Stimulated activated CD8-positive, alpha-beta memory T cell treated with anti-CD3 and anti-CD28 coated beads, Interleukin-7, amount 100 ng/mL, for 48 hours (primary cell): ENCODE results near the gene RUNX3.

Experiments
- DNase-seq, 2 donors: peaks; one replicate each; pipeline ENCODE4 v3.0.0-alpha.2; 2020; ENCODE audit warnings: low read depth in 1 of 2; ENCODE audit errors: extremely low read depth in 1 of 2

The RUNX3 gene

GRCh38 chr1:24963943-24964693 lies 34.0 kb upstream of the RUNX3 start:
- no peak for DNase-seq

GRCh38 chr1:24963099-24963872 lies 33.2 kb upstream of the RUNX3 start:
- DNase-seq, result no peak

DNA sequence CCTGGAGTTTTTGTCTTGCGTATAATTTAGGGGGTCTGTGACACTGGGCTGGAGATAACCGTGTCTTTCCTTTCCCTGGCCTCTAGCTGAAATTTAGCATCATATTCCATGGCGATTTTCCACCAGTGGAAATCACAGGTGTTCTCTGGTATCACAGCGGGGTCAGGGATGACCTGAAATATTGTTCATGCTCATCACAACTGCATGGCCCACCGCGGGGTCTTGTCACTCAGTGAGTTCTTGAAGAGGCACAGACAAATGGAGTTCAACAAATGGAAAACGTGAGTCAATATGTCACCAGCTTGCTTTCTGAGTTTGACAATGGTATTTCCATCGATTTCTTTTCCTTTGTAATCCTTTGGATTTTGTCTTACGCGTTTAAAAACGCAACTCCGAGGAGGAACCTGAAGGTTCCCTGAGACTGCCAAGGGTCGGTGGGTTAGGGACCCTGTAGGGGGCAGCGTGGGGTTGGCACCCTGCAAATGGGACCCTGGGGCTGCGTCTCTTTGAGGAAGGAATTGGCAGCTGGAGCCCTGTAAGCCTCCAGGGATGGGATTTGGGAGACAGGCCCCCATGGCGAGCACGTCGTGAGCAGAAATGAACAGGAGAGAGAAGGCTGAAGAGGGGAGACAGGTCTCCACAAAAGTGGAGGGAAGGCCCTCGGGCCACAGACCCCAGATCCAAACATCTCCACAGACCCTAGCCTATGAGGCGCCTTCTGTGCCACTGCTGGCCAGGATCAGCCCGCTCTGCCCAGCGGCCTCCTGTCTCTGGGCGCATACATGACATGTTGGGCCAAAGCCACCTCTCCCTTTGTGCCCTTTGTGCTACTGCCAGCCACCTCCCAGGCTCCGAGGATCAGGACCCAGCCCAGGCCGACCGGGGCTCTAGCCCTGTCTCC lies 32.1 kb upstream of the RUNX3 start:
- no peak for DNase-seq

- DNase-seq, result no peak
Measured at GRCh38 chr1:24961334-24961733, 31.3 kb upstream of the RUNX3 start.

GRCh38 chr1:24960071-24960801 lies 30.2 kb upstream of the RUNX3 start:
- no peak for DNase-seq

GRCh38 chr1:24959623-24959975 lies 29.5 kb upstream of the RUNX3 start:
- DNase-seq, result no peak

DNA sequence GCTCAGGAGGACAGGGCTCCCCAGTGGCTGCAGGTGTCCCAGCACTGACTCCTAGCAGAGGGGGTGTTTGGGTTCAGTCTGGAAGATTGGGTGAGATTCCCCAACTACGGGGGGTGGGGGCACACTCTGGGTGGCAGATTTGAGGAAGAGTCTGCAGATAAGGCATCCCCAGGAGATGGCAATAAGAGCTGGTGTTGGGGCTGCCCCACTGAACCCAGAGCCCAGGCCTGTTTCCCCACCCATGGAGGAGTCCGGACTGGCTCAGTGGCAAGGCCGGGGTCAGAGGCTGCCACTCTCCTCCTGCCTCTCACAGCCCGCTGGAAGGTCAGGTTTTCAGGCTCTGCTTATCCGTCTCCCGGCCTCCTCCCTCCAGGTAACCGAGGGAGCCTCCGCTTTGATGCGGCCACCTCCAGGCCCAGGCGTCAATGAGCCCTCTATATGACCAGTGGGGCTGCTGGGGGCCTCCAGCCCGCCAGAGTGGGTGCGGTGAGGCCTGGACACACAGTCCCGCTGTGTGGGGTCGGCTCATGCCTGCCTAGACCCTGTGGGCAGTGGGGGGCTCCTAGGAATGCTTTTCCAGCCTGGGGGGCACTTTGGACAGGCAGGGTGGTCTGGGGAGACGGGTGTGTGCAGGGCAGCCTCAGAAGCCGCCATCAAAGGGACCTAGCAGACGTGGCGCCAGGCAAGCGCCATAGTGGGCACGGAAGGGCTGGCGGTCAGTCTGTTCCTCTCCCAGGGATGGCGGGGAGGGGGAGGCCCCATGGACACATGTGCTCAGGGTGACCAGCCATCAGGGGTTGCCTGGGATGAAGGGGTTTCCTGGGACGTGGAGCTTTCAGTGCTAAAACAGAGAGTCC lies 28.9 kb upstream of the RUNX3 start:
- no peak for DNase-seq

GRCh38 chr1:24957808-24958752 lies 28.0 kb upstream of the RUNX3 start:
- DNase-seq, result no peak

DNA sequence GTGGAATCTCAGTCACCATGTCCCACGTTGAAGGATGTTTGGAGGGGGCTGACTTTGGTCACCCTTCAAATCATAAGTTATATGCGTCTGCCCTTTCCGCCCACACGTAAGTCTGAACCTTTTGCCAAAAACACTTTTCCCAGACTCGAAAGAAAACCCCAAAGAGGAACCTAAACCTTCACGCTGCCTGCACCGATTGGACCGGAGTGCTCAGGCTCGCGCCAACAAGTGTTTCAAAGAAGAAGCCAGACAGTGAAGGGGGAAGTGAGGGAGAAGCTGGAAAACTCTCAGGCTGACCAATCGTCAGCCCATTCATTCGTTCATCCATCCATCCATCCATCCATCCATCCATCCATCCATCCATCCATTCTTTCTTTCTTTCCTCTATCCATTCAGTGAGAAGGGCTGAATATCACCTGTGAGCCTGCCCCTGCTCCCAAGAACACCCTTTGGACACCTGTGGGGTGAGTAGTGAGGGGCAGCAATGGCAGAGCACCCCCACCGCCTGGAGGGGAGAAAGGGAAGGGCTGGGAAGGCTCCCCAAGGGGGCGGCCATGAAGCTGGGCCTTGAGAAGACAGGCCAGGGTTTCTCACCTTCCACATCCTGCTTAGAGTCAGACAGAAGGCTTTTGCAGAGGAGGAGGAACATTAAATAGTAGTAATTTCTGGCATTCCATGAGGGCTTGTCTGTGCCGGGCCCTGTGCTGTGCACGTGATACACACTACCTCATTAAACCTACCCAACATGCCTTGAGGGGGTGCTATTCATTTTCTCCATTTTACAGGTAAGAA lies 27.1 kb upstream of the RUNX3 start:
- no peak for DNase-seq

DNA sequence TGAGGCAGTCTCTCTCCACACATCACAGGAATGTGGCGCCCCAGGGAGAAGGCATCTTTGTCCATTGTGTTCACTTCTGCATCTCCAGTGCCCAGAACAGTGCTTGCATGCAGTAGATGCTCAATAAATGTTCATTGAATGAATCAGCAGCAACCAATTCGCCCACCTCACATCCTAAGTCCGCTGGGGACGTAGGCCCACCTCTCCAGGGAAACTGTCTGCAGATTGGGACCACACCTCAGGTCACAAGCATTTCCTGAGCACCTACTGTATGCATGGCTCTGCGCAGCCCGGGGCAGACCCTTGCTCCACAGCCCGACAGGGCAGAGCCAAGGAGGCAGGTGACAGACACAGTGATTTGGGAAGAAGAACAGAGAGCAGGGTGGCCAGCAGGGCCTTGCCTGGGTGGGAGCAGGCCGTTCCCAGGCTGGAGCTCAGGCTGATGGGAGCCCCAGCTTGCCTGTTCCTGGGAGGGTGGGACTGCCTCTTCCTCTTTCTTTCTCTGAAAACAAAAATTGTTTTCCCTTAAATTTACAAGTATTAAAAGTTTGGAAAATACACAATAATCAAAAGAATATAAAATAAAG lies 25.8 kb upstream of the RUNX3 start:
- DNase-seq, result no peak

- peak in 1 of 2 donors; percentile 81 for DNase-seq
Measured at GRCh38 chr1:24955161-24955560, 25.1 kb upstream of the RUNX3 start.

DNA sequence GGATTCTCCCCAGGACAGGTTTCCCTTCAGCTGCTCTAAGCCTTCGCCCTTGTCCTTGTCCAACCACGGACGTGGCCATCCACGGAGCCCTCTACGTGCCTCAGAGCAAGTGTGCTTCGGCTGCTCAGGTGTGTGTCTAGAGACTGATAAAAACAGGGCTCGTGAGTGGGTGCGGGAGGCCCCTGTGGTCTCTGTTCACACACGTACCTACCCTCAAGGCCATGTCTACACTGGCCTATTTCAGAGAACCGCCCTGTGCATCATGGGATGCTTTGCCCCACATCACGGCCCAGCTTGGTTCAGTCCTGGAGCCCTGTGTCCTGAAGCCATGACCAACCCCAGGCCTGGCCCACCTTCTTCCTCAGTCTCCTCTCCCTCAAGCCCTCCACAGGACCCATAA lies 24.6 kb upstream of the RUNX3 start:
- DNase-seq, result no peak

GRCh38 chr1:24954022-24954421 lies 23.9 kb upstream of the RUNX3 start:
- DNase-seq, result no peak

DNA sequence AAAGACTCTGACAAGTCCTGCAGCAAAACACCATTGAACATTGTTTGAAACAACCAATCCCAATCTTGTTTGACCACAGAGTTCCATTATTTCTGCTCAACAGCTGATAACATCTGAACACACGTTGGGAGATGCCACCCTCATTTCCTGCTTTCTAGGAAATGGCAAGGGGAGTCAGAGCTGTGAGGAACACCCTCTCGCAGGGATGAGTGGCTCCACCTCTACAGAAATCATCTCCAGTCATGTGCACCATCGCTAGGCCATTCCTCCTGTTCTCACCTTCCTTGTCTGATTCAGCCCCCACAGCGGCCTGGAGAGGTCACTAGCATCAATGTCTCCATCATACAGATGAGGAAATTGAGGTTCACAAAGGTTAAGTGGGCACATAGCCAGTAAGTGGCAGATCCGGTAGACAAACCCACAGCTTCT lies 22.4 kb upstream of the RUNX3 start:
- no peak for DNase-seq

DNA sequence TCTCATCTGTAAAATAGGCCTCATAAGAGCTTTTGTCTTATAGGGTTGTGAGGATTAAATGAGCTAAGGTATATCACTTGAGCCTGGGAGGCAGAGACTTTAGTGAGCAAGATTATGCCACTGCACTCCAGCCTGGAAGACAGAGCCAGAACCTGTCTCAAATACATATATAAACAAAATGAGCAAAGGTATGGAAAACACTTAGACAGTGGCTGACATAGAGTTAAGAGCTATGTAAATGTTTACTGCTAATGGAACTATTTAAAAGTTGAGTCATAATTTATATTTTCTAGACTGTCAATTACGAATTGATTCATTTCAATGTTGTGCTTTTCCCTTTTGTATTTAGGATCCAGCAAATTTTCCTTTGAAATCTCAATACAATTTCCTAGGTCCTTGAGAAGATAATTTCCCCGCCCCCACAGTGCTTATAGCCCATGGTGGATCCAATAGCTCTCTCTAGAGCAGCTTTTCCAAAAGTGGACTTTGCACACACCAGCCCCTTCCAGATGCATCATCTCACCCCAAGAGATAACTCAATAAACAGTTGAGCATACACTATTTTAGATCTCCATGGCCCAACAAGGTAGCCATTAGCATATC lies 21.8 kb upstream of the RUNX3 start:
- DNase-seq, result no peak

GRCh38 chr1:24951337-24951736 lies 21.3 kb upstream of the RUNX3 start:
- DNase-seq, result no peak

- no peak for DNase-seq
Measured at GRCh38 chr1:24949331-24949881, 19.3 kb upstream of the RUNX3 start.
